KMS-11 (cell line): ENCODE measurements around the gene ILF3.

Experiments
- H2AFZ ChIP-seq: fragments of 200-600 bp; sonication (generic); 2 replicates; pipeline ENCODE4 v1.6.1; 2016; ENCODE audit warnings: antibody characterized with exemption, mixed run types, low read depth
- H3K27ac ChIP-seq: fragments of 200-600 bp; sonication (generic); 2 replicates; pipeline ENCODE4 v1.6.1; 2016; ENCODE audit warnings: mild to moderate bottlenecking, mixed run types
- H3K27me3 ChIP-seq: fragments of 200-600 bp; sonication (generic); 2 replicates; pipeline ENCODE4 v1.6.1; 2017; ENCODE audit warnings: mild to moderate bottlenecking, low read depth, mixed run types, moderate library complexity; ENCODE audit not compliant: insufficient read depth
- H3K36me3 ChIP-seq: fragments of 200-600 bp; sonication (generic); 2 replicates; pipeline ENCODE4 v1.6.1; 2017; ENCODE audit warnings: mild to moderate bottlenecking, mixed run types; ENCODE audit not compliant: insufficient read depth
- H3K4me1 ChIP-seq: fragments of 200-600 bp; sonication (generic); 2 replicates; pipeline ENCODE4 v1.6.1; 2016; ENCODE audit warnings: mild to moderate bottlenecking, low read depth, mixed run types; ENCODE audit not compliant: poor library complexity, severe bottlenecking
- H3K4me2 ChIP-seq: fragments of 200-600 bp; sonication (generic); 2 replicates; pipeline ENCODE4 v1.7.0; 2016; ENCODE audit warnings: mild to moderate bottlenecking, mixed run types
- H3K4me3 ChIP-seq: fragments of 200-600 bp; sonication (generic); IDR thresholded peaks from 2 replicates; pipeline ENCODE4 v1.6.1; 2017; ENCODE audit warnings: low read depth, low read length, mixed read lengths; ENCODE audit not compliant: insufficient read depth
- H3K79me2 ChIP-seq: fragments of 200-600 bp; sonication (generic); 2 replicates; pipeline ENCODE4 v1.6.1; 2016; ENCODE audit warnings: low read depth, mixed run types; ENCODE audit not compliant: insufficient read depth
- H3K9ac ChIP-seq: fragments of 200-600 bp; sonication (generic); 2 replicates; pipeline ENCODE4 v1.6.1; 2016; ENCODE audit warnings: mild to moderate bottlenecking, mixed run types
- H4K20me1 ChIP-seq: fragments of 200-600 bp; sonication (generic); 2 replicates; pipeline ENCODE4 v1.6.1; 2016; ENCODE audit warnings: mild to moderate bottlenecking, mixed run types; ENCODE audit not compliant: insufficient read depth
- CTCF ChIP-seq: fragments of 200-600 bp; sonication (generic); conservative IDR thresholded peaks from 2 replicates; pipeline ENCODE4 v1.6.1; 2017; ENCODE audit warnings: low read depth, mild to moderate bottlenecking, antibody characterized with exemption, low read length, moderate library complexity, mixed read lengths

Gene ILF3

GRCh38 chr19:10646456-10647159 is 7.5 kb upstream of the ILF3 start:
- Histone ChIP-seq H3K4me2 (no peak overlapping the region), H3K4me1 (peaks cover 3% of the 10 kb centered on the region), H3K4me3 (no peak overlapping the region), H3K36me3 (no peaks in the 10 kb centered on the region), H3K27ac (no peak overlapping the region), H4K20me1 (no peaks in the 10 kb centered on the region), H3K9ac (no peak overlapping the region), H3K79me2 (no peaks in the 10 kb centered on the region), H2AFZ (no peak overlapping the region), H3K27me3 (no peaks in the 10 kb centered on the region)
- TF ChIP-seq CTCF = no peak

- Histone ChIP-seq H3K4me1 (peaks cover 18% of the 10 kb centered on the region), H3K27ac (no peak overlapping the region), H3K79me2 (peaks cover 11% of the 10 kb centered on the region), H3K4me2 (no peak overlapping the region), H3K27me3 (no peaks in the 10 kb centered on the region), H3K4me3 (no peak overlapping the region), H3K9ac (no peak overlapping the region), H3K36me3 (no peaks in the 10 kb centered on the region), H4K20me1 (no peaks in the 10 kb centered on the region), H2AFZ (no peak overlapping the region)
- no peak for TF ChIP-seq CTCF
Observed at GRCh38 chr19:10648360-10648759, 5.8 kb upstream of the ILF3 start.

GRCh38 chr19:10651851-10652250 is 2.3 kb upstream of the ILF3 start:
- Histone ChIP-seq H3K9ac (no peak overlapping the region; the same call in 1 of the 2 replicates), H3K79me2 (peaks cover 36% of the 10 kb centered on the region), H3K4me1 (peaks cover 29% of the 10 kb centered on the region), H3K27me3 (no peaks in the 10 kb centered on the region), H4K20me1 (peaks cover 9% of the 10 kb centered on the region), H3K27ac (no peak overlapping the region), H3K4me2 (peak overlapping the region; percentile 95), H3K4me3 (no peak overlapping the region), H3K36me3 (no peaks in the 10 kb centered on the region; the same call in 1 of the 2 replicates), H2AFZ (no peak overlapping the region)
- no peak for TF ChIP-seq CTCF

GRCh38 chr19:10653482-10653731 is 739 bp upstream of the ILF3 start:
- Histone ChIP-seq H4K20me1 (peaks cover 25% of the 10 kb centered on the region), H3K79me2 (peaks cover 52% of the 10 kb centered on the region), H3K4me2 (peak overlapping the region; percentile 95), H3K36me3 (peaks cover 10% of the 10 kb centered on the region; the same call in 1 of the 2 replicates), H2AFZ (0 out of 2 replicates have a peak overlapping the region, but pooled peaks have one; percentile 44), H3K27me3 (no peaks in the 10 kb centered on the region), H3K4me3 (no peak overlapping the region), H3K4me1 (peaks cover 37% of the 10 kb centered on the region), H3K9ac (peak overlapping the region; percentile 98), H3K27ac (peak overlapping the region; percentile 99)
- no peak for TF ChIP-seq CTCF
